ENCODE measurements around the gene NOD1.

Gene NOD1

DNA sequence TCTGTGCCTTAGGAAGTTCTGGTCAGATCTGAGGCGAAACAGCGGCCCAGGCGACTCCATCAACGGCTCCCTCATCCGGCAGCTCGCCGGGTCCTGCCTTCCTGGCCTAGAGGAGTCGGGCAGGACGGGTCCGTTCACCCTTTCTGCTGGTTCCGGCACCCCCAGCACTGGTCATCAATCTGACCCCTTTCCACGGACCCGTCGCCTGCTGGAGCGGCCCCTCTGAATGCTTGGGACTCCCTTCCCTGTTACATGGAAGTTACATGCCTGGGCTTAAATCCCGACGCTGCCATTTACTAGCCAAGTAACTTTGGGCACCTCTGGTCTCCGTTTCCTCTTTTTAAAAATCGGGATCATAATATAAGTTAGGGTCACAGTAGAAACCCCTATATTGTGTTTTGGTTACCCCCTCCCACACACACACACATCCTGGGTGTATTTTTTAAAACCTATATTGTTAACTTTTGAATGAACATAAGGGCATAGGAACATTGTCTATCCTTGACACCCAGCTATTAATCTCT lies 26.7 kb upstream of the NOD1 start:
- Histone ChIP-seq H3K4me3 (ENCODE audit: low read length in 2 of 2) (peak overlapping the region; percentile 70 to 87), H2BK5ac (ENCODE audit: low read length) (peak overlapping the region; percentile 87), H2BK120ac (ENCODE audit: low read depth, low read length) (no peak overlapping the region), H3K4me2 (ENCODE audit: insufficient read depth, low read length, poor library complexity, severe bottlenecking) (peak overlapping the region; percentile 52), H4K8ac (ENCODE audit: low read depth, low read length) (peak overlapping the region; percentile 20), H4K91ac (ENCODE audit: low read depth, low read length, poor library complexity) (no peak overlapping the region), H3K79me1 (ENCODE audit: low read depth, low read length) (peaks cover 3% of the 10 kb centered on the region), H3K18ac (ENCODE audit: low read length) (peak overlapping the region; percentile 93), H3K27ac (replicated peaks; ENCODE audit: low read length) (no peak overlapping the region), H3K27me3 (ENCODE audit: control insufficient read depth in 3 of 3, insufficient read depth in 3 of 3, low read depth in 1 of 3, low read length in 3 of 3) (no peaks in the 10 kb centered on the region), H3K23ac (ENCODE audit: low read depth, low read length, poor library complexity) (peak overlapping the region; percentile 29), H3K9me3 (replicated peaks in 1 of 2; ENCODE audit: control insufficient read depth in 2 of 2, insufficient read depth in 1 of 2, low read depth in 1 of 2, low read length in 2 of 2) (peaks cover 0 to 13% of the 10 kb centered on the region in 2 donors), H2BK12ac (ENCODE audit: low read length) (no peak overlapping the region), H3K36me3 (replicated peaks in 1 of 2; ENCODE audit: control insufficient read depth in 2 of 2, insufficient read depth in 2 of 2, low read length in 2 of 2) (peaks cover 0 to 32% of the 10 kb centered on the region in 2 donors), H3K4me1 (ENCODE audit: control insufficient read depth in 2 of 2, insufficient read depth in 1 of 2, low read depth in 1 of 2, low read length in 2 of 2) (peaks cover 0 to 7% of the 10 kb centered on the region in 2 donors), H3K4ac (ENCODE audit: low read length) (no peak overlapping the region), H2AK5ac (ENCODE audit: low read depth, low read length) (peak overlapping the region; percentile 10), H3K14ac (ENCODE audit: low read length) (no peak overlapping the region), H2BK15ac (ENCODE audit: low read length) (no peak overlapping the region), H3K9ac (ENCODE audit: low read depth, low read length, poor library complexity) (peak overlapping the region; percentile 32), H2AFZ (ENCODE audit: low read length) (peak overlapping the region; percentile 96)
- no CpG with 5 or more reads among the region's 19 CpGs for WGBS, 2 donors (ENCODE audit: extremely low coverage in 2 of 2, insufficient read length in 2 of 2, insufficient replicate concordance in 1 of 2)
- no peak for DNase-seq (ENCODE audit: low spot score)

DNA sequence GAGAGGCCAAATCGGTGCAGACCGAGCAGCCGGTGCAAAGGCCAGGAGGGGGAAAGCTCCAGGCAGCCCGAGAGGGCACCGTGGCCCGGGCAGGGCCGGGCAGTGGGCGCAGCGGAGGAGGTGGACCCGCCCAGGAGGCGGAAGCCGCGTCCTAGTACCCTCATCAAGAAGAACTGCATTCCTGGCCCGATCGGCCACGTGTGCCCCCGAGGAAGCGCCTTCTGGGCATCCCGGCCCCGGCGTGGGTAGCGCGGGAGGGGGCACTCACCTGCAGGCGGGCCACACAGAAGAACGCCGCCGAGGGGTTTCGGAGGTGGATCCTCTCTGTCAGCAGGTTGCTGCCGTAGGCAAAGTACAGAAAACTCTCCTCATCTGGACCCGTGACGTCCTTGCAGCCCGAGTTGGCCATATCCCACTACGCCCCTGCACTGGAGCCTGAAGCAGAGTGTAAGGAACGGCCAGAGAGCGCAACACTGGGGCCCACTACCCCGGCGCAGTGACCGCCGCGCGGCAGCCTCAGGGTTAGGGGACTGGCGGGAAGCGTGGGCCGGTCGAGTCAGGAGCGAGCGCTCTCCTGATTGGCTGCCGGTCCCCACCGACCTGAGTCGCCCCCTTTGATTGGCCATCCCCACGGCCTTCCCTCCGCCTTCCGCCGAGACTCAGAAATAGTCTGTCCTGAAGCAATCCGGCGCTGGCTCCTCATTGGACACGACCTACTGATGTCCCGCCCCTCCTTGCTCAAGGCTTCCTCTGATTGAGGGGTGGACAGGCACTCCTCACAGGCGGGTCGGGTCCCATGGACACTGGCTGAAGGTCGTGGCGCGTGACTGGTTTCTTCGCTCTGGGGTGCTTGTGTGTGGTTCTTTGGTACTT lies 26.0 kb upstream of the NOD1 start, which contains the start of gene GGCT:
Gene GGCT (minus strand): TSS at position 529 of the 873 bp plus-strand sequence. CDS start 120 bp downstream, at position 409.
- Histone ChIP-seq H3K18ac (ENCODE audit: low read length) (peak within 1 kb of the TSS; percentile 93), H3K14ac (ENCODE audit: low read length) (peak within 1 kb of the TSS; percentile 97), H2AK5ac (ENCODE audit: low read depth, low read length) (peak within 1 kb of the TSS; percentile 68), H2BK5ac (ENCODE audit: low read length) (peak within 1 kb of the TSS; percentile 87), H3K4me3 (ENCODE audit: low read length in 2 of 2) (peak within 1 kb of the TSS; percentile 87), H3K27ac (replicated peaks; ENCODE audit: low read length) (peak within 1 kb of the TSS; percentile 37), H3K4me2 (ENCODE audit: insufficient read depth, low read length, poor library complexity, severe bottlenecking) (peak within 1 kb of the TSS; percentile 87), H2BK12ac (ENCODE audit: low read length) (no peak within 1 kb of the TSS), H3K4ac (ENCODE audit: low read length) (peak within 1 kb of the TSS; percentile 61), H3K23ac (ENCODE audit: low read depth, low read length, poor library complexity) (peak within 1 kb of the TSS; percentile 96), H2BK15ac (ENCODE audit: low read length) (peak within 1 kb of the TSS; percentile 98), H3K4me1 (ENCODE audit: control insufficient read depth in 2 of 2, insufficient read depth in 1 of 2, low read depth in 1 of 2, low read length in 2 of 2) (peaks cover 0 to 7% of the 10 kb centered on the region in 2 donors), H4K8ac (ENCODE audit: low read depth, low read length) (peak within 1 kb of the TSS; percentile 20), H3K79me1 (ENCODE audit: low read depth, low read length) (peaks cover 3% of the 10 kb centered on the region), H3K9ac (ENCODE audit: low read depth, low read length, poor library complexity) (peak within 1 kb of the TSS; percentile 97), H2AFZ (ENCODE audit: low read length) (peak within 1 kb of the TSS; percentile 96), H3K36me3 (replicated peaks in 1 of 2; ENCODE audit: control insufficient read depth in 2 of 2, insufficient read depth in 2 of 2, low read length in 2 of 2) (peaks cover 0 to 39% of the 10 kb centered on the region in 2 donors), H3K27me3 (ENCODE audit: control insufficient read depth in 3 of 3, insufficient read depth in 3 of 3, low read depth in 1 of 3, low read length in 3 of 3) (no peaks in the 10 kb centered on the region), H4K91ac (ENCODE audit: low read depth, low read length, poor library complexity) (no peak within 1 kb of the TSS), H3K9me3 (replicated peaks in 1 of 2; ENCODE audit: control insufficient read depth in 2 of 2, insufficient read depth in 1 of 2, low read depth in 1 of 2, low read length in 2 of 2) (peaks cover 0 to 18% of the 10 kb centered on the region in 2 donors), H2BK120ac (ENCODE audit: low read depth, low read length) (no peak within 1 kb of the TSS)
- no CpG with 5 or more reads among the region's 64 CpGs for WGBS, 2 donors (ENCODE audit: extremely low coverage in 2 of 2, insufficient read length in 2 of 2, insufficient replicate concordance in 1 of 2)
- DNase-seq (ENCODE audit: low spot score), result peak; percentile 93

- peaks cover 0 to 7% of the 10 kb centered on the region in 2 donors for H3K4me1 ChIP-seq (ENCODE audit: control insufficient read depth in 2 of 2, insufficient read depth in 1 of 2, low read depth in 1 of 2, low read length in 2 of 2)
- H2AFZ ChIP-seq (ENCODE audit: low read length), result peak overlapping the region; percentile 96
- H3K9ac ChIP-seq (ENCODE audit: low read depth, low read length, poor library complexity), result peak overlapping the region; percentile 97
- no peak overlapping the region for H2AK5ac ChIP-seq (ENCODE audit: low read depth, low read length)
- no peak overlapping the region for H2BK120ac ChIP-seq (ENCODE audit: low read depth, low read length)
- peak overlapping the region; percentile 87 for H3K4me2 ChIP-seq (ENCODE audit: insufficient read depth, low read length, poor library complexity, severe bottlenecking)
- H4K91ac ChIP-seq (ENCODE audit: low read depth, low read length, poor library complexity), result no peak overlapping the region
- H3K9me3 ChIP-seq (replicated peaks in 1 of 2; ENCODE audit: control insufficient read depth in 2 of 2, insufficient read depth in 1 of 2, low read depth in 1 of 2, low read length in 2 of 2), result peaks cover 0 to 18% of the 10 kb centered on the region in 2 donors
- no CpG with 5 or more reads among the region's 15 CpGs for WGBS, 2 donors (ENCODE audit: extremely low coverage in 2 of 2, insufficient read length in 2 of 2, insufficient replicate concordance in 1 of 2)
- DNase-seq (ENCODE audit: low spot score), result no peak
- H3K4me3 ChIP-seq (ENCODE audit: low read length in 2 of 2), result peak overlapping the region; percentile 87
- no peak overlapping the region for H3K18ac ChIP-seq (ENCODE audit: low read length)
- H3K4ac ChIP-seq (ENCODE audit: low read length), result no peak overlapping the region
- H4K8ac ChIP-seq (ENCODE audit: low read depth, low read length), result no peak overlapping the region
- peaks cover 3% of the 10 kb centered on the region for H3K79me1 ChIP-seq (ENCODE audit: low read depth, low read length)
- H2BK12ac ChIP-seq (ENCODE audit: low read length), result no peak overlapping the region
- H3K27me3 ChIP-seq (ENCODE audit: control insufficient read depth in 3 of 3, insufficient read depth in 3 of 3, low read depth in 1 of 3, low read length in 3 of 3), result no peaks in the 10 kb centered on the region
- peak overlapping the region; percentile 32 for H3K14ac ChIP-seq (ENCODE audit: low read length)
- H3K23ac ChIP-seq (ENCODE audit: low read depth, low read length, poor library complexity), result peak overlapping the region; percentile 96
- H2BK15ac ChIP-seq (ENCODE audit: low read length), result no peak overlapping the region
- no peak overlapping the region for H3K27ac ChIP-seq (replicated peaks; ENCODE audit: low read length)
- peaks cover under 1 to 48% of the 10 kb centered on the region in 2 donors for H3K36me3 ChIP-seq (replicated peaks in 1 of 2; ENCODE audit: control insufficient read depth in 2 of 2, insufficient read depth in 2 of 2, low read length in 2 of 2)
- no peak overlapping the region for H2BK5ac ChIP-seq (ENCODE audit: low read length)
Measured at GRCh38 chr7:30503274-30504212, 25.0 kb upstream of the NOD1 start.
